Body of pancreas (tissue), 4 donors: ENCODE results near the gene ABCA5. TPM values are rescaled to one million over a fixed set of nuclear protein-coding genes. Genes with fewer than 3 reads are reported as not detected.
"Not testable (repeated sequence)": the region's sequence is repeated elsewhere in the genome, so short reads cannot be mapped to it uniquely, and the experiment has no call there.

Experiments used
- ATAC-seq: fragments of 150-250 bp; one replicate; pipeline ENCODE4 v1.9.1; 2016
- DNase-seq, 4 donors: peaks; one replicate each; pipeline ENCODE4 v3.0.0-alpha.2; 2019
- H3K27ac ChIP-seq, 4 donors: fragments of 200-600 bp; sonication (generic); 1 replicate in 3 of 4; 2 replicates in 1 of 4; pipeline versions ENCODE4 v1.5.1 to v1.6.1; 2016 to 2019; ENCODE audit warnings: mild to moderate bottlenecking in 1 of 4, mixed read lengths in 1 of 4, moderate library complexity in 1 of 4
- H3K27me3 ChIP-seq, 2 donors: fragments of 200-600 bp; sonication (generic); one replicate each; pipeline ENCODE4 v1.6.0; 2016; ENCODE audit warnings: mild to moderate bottlenecking in 1 of 2
- H3K36me3 ChIP-seq, 2 donors: fragments of 200-600 bp; sonication (generic); replicated peaks in 1 of 2; 2 replicates each; pipeline ENCODE4 v1.5.1; 2016; ENCODE audit warnings: low read depth in 2 of 2; ENCODE audit not compliant: insufficient read depth in 1 of 2
- H3K4me1 ChIP-seq: fragments of 200-600 bp; sonication (generic); one replicate; pipeline ENCODE4 v1.6.0; 2016
- H3K4me3 ChIP-seq, 2 donors: fragments of 200-600 bp; sonication (generic); 1 replicate in 1 of 2; 2 replicates in 1 of 2; pipeline ENCODE4 v1.5.1; 2016 to 2019
- H3K9me3 ChIP-seq, 3 donors: fragments of 200-600 bp; sonication (generic); 1 replicate in 2 of 3; 2 replicates in 1 of 3; pipeline ENCODE4 v1.5.1; 2016
- CTCF ChIP-seq, 7 experiments: fragments of 450-650 bp in 4 of 7; fragments of 200-600 bp in 3 of 7; sonication (generic) in 3 of 7; IDR thresholded peaks; one replicate each; pipeline ENCODE4 v1.5.1; 2016 to 2019; ENCODE audit warnings: antibody characterized with exemption in 7 of 7
- POLR2A ChIP-seq, 3 donors: fragments of 450-650 bp; IDR thresholded peaks; one replicate each; pipeline ENCODE4 v1.6.1; 2016; ENCODE audit warnings: antibody characterized with exemption in 3 of 3, mild to moderate bottlenecking in 2 of 3
- WGBS, 2 donors: methylation state at CpG; one replicate each; pipeline ENCODE4 v1.1.5; 2017; 5-methylcytosine and 5-hydroxymethylcytosine counted together
- intact Hi-C: fragments of 100-400 bp; cut with DNase I; formaldehyde crosslinking; loops from one replicate; pipeline ENCODE4 v1.15.1; 2023
- small RNA-seq: library from RNA; depleted of rRNA; stranded (forward); fragments of <200 nt; gene quantifications from one replicate; pipeline ENCODE3, GENCODE V24; 2016
- total RNA-seq, 2 donors: library from RNA; depleted of rRNA; stranded (reverse); fragments of >200 nt; gene quantifications; one replicate each; pipeline ENCODE4 v1.1.0, GENCODE V29; 2016

Gene ABCA5
- total RNA-seq, 2 donors from 2014 or later, result 93.4 to 104 TPM

DNA sequence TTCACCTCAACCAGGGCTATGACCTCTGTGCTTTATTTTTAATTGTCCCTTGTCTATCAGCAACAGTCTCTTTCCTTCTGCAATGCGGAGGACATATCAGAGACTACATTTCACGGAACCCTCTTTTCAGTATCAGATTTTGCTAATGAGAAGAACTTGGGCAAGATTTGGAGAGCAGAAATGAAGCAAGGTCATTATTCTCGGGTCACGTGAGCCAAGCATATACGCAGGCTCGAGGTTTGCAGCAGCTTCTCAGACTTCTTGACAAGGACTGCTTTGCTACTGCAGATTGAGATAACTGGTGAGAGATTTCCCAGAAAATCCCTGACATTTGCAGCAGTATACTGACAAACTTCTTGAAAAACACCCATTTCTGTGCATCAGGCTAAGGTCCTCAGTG, 128.7 kb downstream of the ABCA5 start:
- no peaks in the 10 kb centered on the region for H3K36me3 ChIP-seq
- ATAC-seq, result no peak
- WGBS, 2 donors, result 89% methylated on average over 6 of the region's 6 CpGs

GRCh38 chr17:69196105-69196653, 130.8 kb downstream of the ABCA5 start:
- H3K9me3 ChIP-seq, ATAC-seq, H3K27me3 ChIP-seq, H3K27ac ChIP-seq, H3K4me1 ChIP-seq, H3K36me3 ChIP-seq, intact Hi-C loops, H3K4me3 ChIP-seq, DNase-seq: not testable (repeated sequence)
- WGBS, 2 donors, result 92 to 100% methylated on average over 10 to 21 of the region's 40 CpGs

More for the DNA sequence above, 128.7 kb downstream of the ABCA5 start:
- Histone ChIP-seq H3K27me3 (no peaks in the 10 kb centered on the region), H3K4me1 (no peaks in the 10 kb centered on the region), H3K4me3 (no peak overlapping the region), H3K9me3 (no peaks in the 10 kb centered on the region), H3K27ac (no peak overlapping the region)
- TF ChIP-seq POLR2A (IDR thresholded peaks at IDR 0.05) (no peak), CTCF (IDR thresholded peaks at IDR 0.05) (no peak)
- DNase-seq, result no peak
- intact Hi-C loops, result no loop called here

Small RNA genes lying within 50 kb of the gene (small RNA-seq; reads per million reads assigned to genes)
- gene RF00561 (not detected), gene SNRPGP4 (not detected)

Other genes with a start within 250 kb of the ABCA5 start
- gene ABCA6, start 185.2 kb downstream of the ABCA5 start, total RNA-seq, result 10 to 100 TPM; 20.8 to 35.9 TPM
- gene ABCA10, start 98.3 kb downstream of the ABCA5 start, total RNA-seq, result 10 to 100 TPM in 1 of 2 donors, 1 to 10 TPM in 1; 7.3 to 30.7 TPM
- gene MAP2K6, start 87.6 kb upstream of the ABCA5 start, total RNA-seq, result 10 to 100 TPM in 1 of 2 donors, 1 to 10 TPM in 1; 4.4 to 34.6 TPM